Mesothelial cell of epicardium (in vitro differentiated cells): Measurements from ENCODE around the gene OR5AU1. TPM values are rescaled to one million over a fixed set of nuclear protein-coding genes. Genes with fewer than 3 reads are reported as not detected.
"Not testable (repeated sequence)": the region's sequence is repeated elsewhere in the genome, so short reads cannot be mapped to it uniquely, and the experiment has no call there.

ENCODE experiments used
- DNase-seq, 2 experiments: peaks; one replicate each; pipeline ENCODE4 v3.0.0; 2021; ENCODE audit warnings: low spot score in 2 of 2; ENCODE audit not compliant: unreplicated experiment in 2 of 2
- H3K27ac Mint-ChIP-seq: 2 replicates; pipeline ENCODE4 v1.8.0; 2021; ENCODE audit warnings: mixed read lengths
- H3K27me3 Mint-ChIP-seq: 2 replicates; pipeline ENCODE4 v1.8.0; 2021; ENCODE audit warnings: low read depth, mixed read lengths
- H3K36me3 Mint-ChIP-seq: 2 replicates; pipeline ENCODE4 v1.8.0; 2021; ENCODE audit warnings: mixed read lengths
- H3K4me1 Mint-ChIP-seq: 2 replicates; pipeline ENCODE4 v1.8.0; 2021; ENCODE audit warnings: mixed read lengths
- H3K4me3 Mint-ChIP-seq: 2 replicates; pipeline ENCODE4 v1.8.0; 2021; ENCODE audit warnings: mild to moderate bottlenecking, moderate library complexity, mixed read lengths
- H3K9me3 Mint-ChIP-seq: 2 replicates; pipeline ENCODE4 v1.8.0; 2021; ENCODE audit warnings: mixed read lengths
- CTCF ChIP-seq: fragments of 200-600 bp; sonication (generic); IDR thresholded peaks from one replicate; pipeline ENCODE4 v1.5.0; 2021; ENCODE audit warnings: antibody characterized with exemption; ENCODE audit not compliant: unreplicated experiment
- total RNA-seq: library from RNA; stranded (reverse); gene quantifications from 3 replicates; pipeline ENCODE4 v1.2.1, GENCODE V29; 2021

Gene OR5AU1
- total RNA-seq, 1 donor from 2014 or later: not detected

GRCh38 chr14:21163871-21164291, 8.0 kb upstream of the OR5AU1 start:
- peak overlapping the region; percentile 25 for H3K27ac Mint-ChIP-seq
- no peak for DNase-seq
- H3K9me3 Mint-ChIP-seq: no peaks in the 10 kb centered on the region
- TF ChIP-seq CTCF: no peak
- H3K4me3 Mint-ChIP-seq: no peak overlapping the region
- peaks cover 10% of the 10 kb centered on the region for H3K4me1 Mint-ChIP-seq
- no peaks in the 10 kb centered on the region for H3K36me3 Mint-ChIP-seq
- peaks cover 25% of the 10 kb centered on the region for H3K27me3 Mint-ChIP-seq

GRCh38 chr14:21162081-21162480, 6.2 kb upstream of the OR5AU1 start:
- peaks cover 34% of the 10 kb centered on the region for H3K27me3 Mint-ChIP-seq
- no peak for DNase-seq
- no peak overlapping the region for H3K4me3 Mint-ChIP-seq
- no peak overlapping the region for H3K27ac Mint-ChIP-seq
- TF ChIP-seq CTCF: no peak
- peaks cover 10% of the 10 kb centered on the region for H3K4me1 Mint-ChIP-seq
- H3K36me3 Mint-ChIP-seq: no peaks in the 10 kb centered on the region
- no peaks in the 10 kb centered on the region for H3K9me3 Mint-ChIP-seq

- no peak for DNase-seq
- Mint-ChIP-seq H3K4me1 (peaks cover 10% of the 10 kb centered on the region), H3K36me3 (no peaks in the 10 kb centered on the region), H3K27me3 (peaks cover 41% of the 10 kb centered on the region), H3K9me3 (no peaks in the 10 kb centered on the region), H3K27ac (no peak overlapping the region), H3K4me3 (no peak overlapping the region)
- no peak for TF ChIP-seq CTCF
Measured at GRCh38 chr14:21160061-21160610, 4.3 kb upstream of the OR5AU1 start.

GRCh38 chr14:21158175-21158574, 2.3 kb upstream of the OR5AU1 start:
- H3K4me3 Mint-ChIP-seq, H3K36me3 Mint-ChIP-seq, H3K4me1 Mint-ChIP-seq, H3K9me3 Mint-ChIP-seq, H3K27ac Mint-ChIP-seq, DNase-seq: not testable (repeated sequence)
- peaks cover 51% of the 10 kb centered on the region for H3K27me3 Mint-ChIP-seq

- Mint-ChIP-seq H3K27me3 (peaks cover 35% of the 10 kb centered on the region), H3K4me1 (no peaks in the 10 kb centered on the region), H3K27ac (no peak overlapping the region), H3K9me3 (peaks cover 17% of the 10 kb centered on the region), H3K36me3 (no peaks in the 10 kb centered on the region), H3K4me3 (no peak overlapping the region)
- no peak for TF ChIP-seq CTCF
- no peak for DNase-seq
Measured at GRCh38 chr14:21149641-21150367, 6.1 kb downstream of the OR5AU1 start.

GRCh38 chr14:21145437-21145836, 10.4 kb downstream of the OR5AU1 start:
- H3K4me1 Mint-ChIP-seq: no peaks in the 10 kb centered on the region
- no peak overlapping the region for H3K4me3 Mint-ChIP-seq
- peaks cover 13% of the 10 kb centered on the region for H3K27me3 Mint-ChIP-seq
- no peak for DNase-seq
- H3K36me3 Mint-ChIP-seq: no peaks in the 10 kb centered on the region
- H3K27ac Mint-ChIP-seq: no peak overlapping the region
- H3K9me3 Mint-ChIP-seq: peaks cover 25% of the 10 kb centered on the region
- no peak for TF ChIP-seq CTCF
